PFSK-1 (cell line): ENCODE data around the gene COL19A1.

Source experiments
- FOXP2 ChIP-seq: optimal IDR thresholded peaks from 2 replicates; pipeline ENCODE3; 2011; ENCODE audit warnings: borderline replicate concordance, control low read depth, inconsistent platforms; ENCODE audit not compliant: insufficient read depth; ENCODE audit errors: extremely low read length, extremely low read depth
- POLR2AphosphoS5 ChIP-seq: IDR thresholded peaks from 2 replicates; pipeline ENCODE4 v1.6.1; 2012; ENCODE audit warnings: low read depth, mild to moderate bottlenecking, control low read depth, low read length, moderate library complexity
- REST ChIP-seq, 2 experiments: IDR thresholded peaks; 2 replicates each; pipeline versions ENCODE4 v1.6.1 to v1.8.0; 2011 to 2012; ENCODE audit warnings: low read depth in 2 of 2, low read length in 2 of 2, control low read depth in 1 of 2, inconsistent platforms in 1 of 2, mild to moderate bottlenecking in 1 of 2, moderate library complexity in 1 of 2; ENCODE audit not compliant: insufficient read depth in 1 of 2
- SIN3A ChIP-seq: IDR thresholded peaks from 2 replicates; pipeline ENCODE4 v1.6.1; 2012; ENCODE audit warnings: mild to moderate bottlenecking, low read length, moderate library complexity, borderline replicate concordance; ENCODE audit not compliant: insufficient read depth
- TAF1 ChIP-seq: IDR thresholded peaks from 2 replicates; pipeline ENCODE4 v1.6.1; 2012; ENCODE audit warnings: low read length, control low read depth, borderline replicate concordance; ENCODE audit not compliant: insufficient read depth

COL19A1 gene

GRCh38 chr6:70080443-70081070 is 214.2 kb downstream of the COL19A1 start:
- TF ChIP-seq POLR2AphosphoS5 = no peak
- TF ChIP-seq FOXP2 = no peak
- no peak for TF ChIP-seq REST (IDR thresholded peaks at IDR 0.05; ENCODE audit: insufficient read depth in 1 of 2, low read depth in 2 of 2, low read length in 2 of 2)
- TF ChIP-seq TAF1 = no peak
- no peak for TF ChIP-seq SIN3A

DNA sequence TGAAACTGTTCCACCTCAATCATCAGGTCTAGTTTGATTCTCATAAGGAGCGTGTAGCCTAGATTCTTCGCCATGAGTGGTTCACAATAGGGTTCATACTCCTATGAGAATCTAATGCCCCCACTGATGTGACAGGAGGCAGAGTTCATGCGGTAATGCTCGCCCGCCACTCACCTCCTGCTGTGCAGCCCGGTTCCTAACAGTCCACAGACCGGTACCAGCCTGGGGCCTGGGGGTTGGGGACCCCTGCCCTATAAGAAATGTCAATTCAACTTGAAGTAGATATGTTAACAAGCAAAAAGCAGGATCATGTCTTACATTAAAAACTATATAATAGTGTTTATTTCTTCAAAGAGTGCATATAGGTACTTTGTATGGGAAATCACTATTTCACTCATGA is 216.5 kb downstream of the COL19A1 start:
- TF ChIP-seq FOXP2 = no peak
- TF ChIP-seq POLR2AphosphoS5 = no peak
- TF ChIP-seq SIN3A = no peak

GRCh38 chr6:70086806-70087205 is 220.4 kb downstream of the COL19A1 start:
- no peak for TF ChIP-seq SIN3A
- no peak for TF ChIP-seq REST (IDR thresholded peaks at IDR 0.05; ENCODE audit: insufficient read depth in 1 of 2, low read depth in 2 of 2, low read length in 2 of 2)
- no peak for TF ChIP-seq TAF1
- no peak for TF ChIP-seq POLR2AphosphoS5
- no peak for TF ChIP-seq FOXP2

- no peak for TF ChIP-seq FOXP2
- no peak for TF ChIP-seq TAF1
- no peak for TF ChIP-seq POLR2AphosphoS5
- no peak for TF ChIP-seq REST (IDR thresholded peaks at IDR 0.05; ENCODE audit: insufficient read depth in 1 of 2, low read depth in 2 of 2, low read length in 2 of 2)
- no peak for TF ChIP-seq SIN3A
Measured at GRCh38 chr6:70094156-70094555, 227.8 kb downstream of the COL19A1 start.

- TF ChIP-seq FOXP2 = no peak
- no peak for TF ChIP-seq REST (IDR thresholded peaks at IDR 0.05; ENCODE audit: insufficient read depth in 1 of 2, low read depth in 2 of 2, low read length in 2 of 2)
- TF ChIP-seq POLR2AphosphoS5 = no peak
- no peak for TF ChIP-seq SIN3A
- no peak for TF ChIP-seq TAF1
Measured at GRCh38 chr6:70099732-70100131, 233.4 kb downstream of the COL19A1 start.
